ENCODE data around the gene SUCNR1. TPM values are rescaled to one million over a fixed set of nuclear protein-coding genes. Genes with fewer than 3 reads are reported as not detected.

The SUCNR1 gene
- total RNA-seq, 4 donors from 2014 or later, result 0.60 to 0.87 (median 0.84) TPM; not detected in 1

DNA sequence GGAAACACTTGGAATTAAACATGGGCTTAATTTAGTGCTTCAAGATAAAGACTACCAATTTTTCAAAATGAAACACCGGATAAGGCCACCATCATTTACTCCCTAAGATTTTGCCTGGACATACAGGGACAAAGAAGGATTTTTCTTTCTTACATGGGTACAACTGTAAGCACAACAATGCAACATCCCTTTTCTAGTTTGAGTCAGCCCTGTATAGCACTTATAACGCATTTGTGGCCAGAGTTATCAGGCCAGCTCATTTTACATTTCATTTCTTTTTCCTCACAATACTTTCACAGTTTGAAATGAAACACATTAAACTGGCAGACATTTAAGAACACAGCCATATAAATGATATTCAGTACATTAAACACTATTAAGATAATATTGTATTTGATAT is 9.8 kb upstream of the SUCNR1 start:
- H3K27ac ChIP-seq, result no peak overlapping the region
- DNase-seq (ENCODE audit: low spot score in 2 of 2), result no peak

DNA sequence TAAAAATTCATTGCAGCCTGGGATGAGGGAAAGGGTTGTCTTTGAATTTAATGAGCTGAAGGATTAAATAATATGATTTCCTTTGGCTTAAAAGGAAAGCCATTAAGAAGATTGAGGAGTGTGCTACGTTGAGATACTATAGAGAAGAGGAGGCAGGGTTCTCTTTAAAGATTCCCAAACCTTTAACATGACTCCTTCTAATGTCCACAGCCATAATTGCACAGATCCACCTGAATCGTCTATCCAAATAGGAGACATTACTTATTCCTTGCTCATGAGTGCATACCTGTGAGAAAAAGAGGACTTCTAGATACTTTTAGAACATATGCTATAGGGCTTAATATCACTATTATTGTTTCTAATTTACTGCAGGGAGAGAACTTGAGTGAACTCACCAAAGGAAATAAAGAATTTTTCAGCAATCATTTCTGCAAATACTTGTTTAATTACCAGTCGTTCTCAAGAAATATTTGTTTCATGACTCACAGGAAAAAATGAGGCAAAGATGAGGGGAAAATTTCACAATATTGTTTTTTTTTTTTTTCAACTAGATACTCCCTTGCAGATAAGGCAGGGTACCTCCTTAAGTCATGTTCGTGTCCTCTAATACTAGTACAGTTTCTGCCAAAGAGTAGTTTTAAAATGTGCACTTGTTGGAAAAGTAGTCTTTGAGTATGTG is 8.9 kb upstream of the SUCNR1 start:
- no peaks in the 10 kb centered on the region for H3K27me3 ChIP-seq
- no peak overlapping the region for H3K4me3 ChIP-seq
- H3K27ac ChIP-seq, result no peak overlapping the region
- 45 to 50% methylated on average over 4 of the region's 4 CpGs for WGBS, 2 donors
- H3K36me3 ChIP-seq, result no peaks in the 10 kb centered on the region
- no peaks in the 10 kb centered on the region for H3K9me3 ChIP-seq
- TF ChIP-seq POLR2A (IDR thresholded peaks at IDR 0.05) (no peak), EP300 (IDR thresholded peaks at IDR 0.05) (peak in 1 of 2 donors; percentile 22)
- TF ChIP-seq, protein P1, sequence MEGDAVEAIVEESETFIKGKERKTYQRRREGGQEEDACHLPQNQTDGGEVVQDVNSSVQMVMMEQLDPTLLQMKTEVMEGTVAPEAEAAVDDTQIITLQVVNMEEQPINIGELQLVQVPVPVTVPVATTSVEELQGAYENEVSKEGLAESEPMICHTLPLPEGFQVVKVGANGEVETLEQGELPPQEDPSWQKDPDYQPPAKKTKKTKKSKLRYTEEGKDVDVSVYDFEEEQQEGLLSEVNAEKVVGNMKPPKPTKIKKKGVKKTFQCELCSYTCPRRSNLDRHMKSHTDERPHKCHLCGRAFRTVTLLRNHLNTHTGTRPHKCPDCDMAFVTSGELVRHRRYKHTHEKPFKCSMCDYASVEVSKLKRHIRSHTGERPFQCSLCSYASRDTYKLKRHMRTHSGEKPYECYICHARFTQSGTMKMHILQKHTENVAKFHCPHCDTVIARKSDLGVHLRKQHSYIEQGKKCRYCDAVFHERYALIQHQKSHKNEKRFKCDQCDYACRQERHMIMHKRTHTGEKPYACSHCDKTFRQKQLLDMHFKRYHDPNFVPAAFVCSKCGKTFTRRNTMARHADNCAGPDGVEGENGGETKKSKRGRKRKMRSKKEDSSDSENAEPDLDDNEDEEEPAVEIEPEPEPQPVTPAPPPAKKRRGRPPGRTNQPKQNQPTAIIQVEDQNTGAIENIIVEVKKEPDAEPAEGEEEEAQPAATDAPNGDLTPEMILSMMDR (IDR thresholded peaks at IDR 0.05), result no peak
- DNase-seq (ENCODE audit: low spot score in 2 of 2), result no peak
- peaks cover 0 to 8% (median under 1%) of the 10 kb centered on the region in 4 donors for H3K4me1 ChIP-seq

More for the DNA sequence above, 9.8 kb upstream of the SUCNR1 start:
- no peaks in the 10 kb centered on the region for H3K36me3 ChIP-seq
- no peaks in the 10 kb centered on the region for H3K27me3 ChIP-seq
- TF ChIP-seq EP300 (IDR thresholded peaks at IDR 0.05), result no peak
- TF ChIP-seq, protein P1 (IDR thresholded peaks at IDR 0.05), result no peak
- no peak for TF ChIP-seq POLR2A (IDR thresholded peaks at IDR 0.05)
- 88 to 99% methylated on average over 2 of the region's 2 CpGs for WGBS, 2 donors
- H3K9me3 ChIP-seq, result no peaks in the 10 kb centered on the region
- H3K4me3 ChIP-seq, result no peak overlapping the region
- peaks cover 0 to 9% (median 4%) of the 10 kb centered on the region in 4 donors for H3K4me1 ChIP-seq

DNA sequence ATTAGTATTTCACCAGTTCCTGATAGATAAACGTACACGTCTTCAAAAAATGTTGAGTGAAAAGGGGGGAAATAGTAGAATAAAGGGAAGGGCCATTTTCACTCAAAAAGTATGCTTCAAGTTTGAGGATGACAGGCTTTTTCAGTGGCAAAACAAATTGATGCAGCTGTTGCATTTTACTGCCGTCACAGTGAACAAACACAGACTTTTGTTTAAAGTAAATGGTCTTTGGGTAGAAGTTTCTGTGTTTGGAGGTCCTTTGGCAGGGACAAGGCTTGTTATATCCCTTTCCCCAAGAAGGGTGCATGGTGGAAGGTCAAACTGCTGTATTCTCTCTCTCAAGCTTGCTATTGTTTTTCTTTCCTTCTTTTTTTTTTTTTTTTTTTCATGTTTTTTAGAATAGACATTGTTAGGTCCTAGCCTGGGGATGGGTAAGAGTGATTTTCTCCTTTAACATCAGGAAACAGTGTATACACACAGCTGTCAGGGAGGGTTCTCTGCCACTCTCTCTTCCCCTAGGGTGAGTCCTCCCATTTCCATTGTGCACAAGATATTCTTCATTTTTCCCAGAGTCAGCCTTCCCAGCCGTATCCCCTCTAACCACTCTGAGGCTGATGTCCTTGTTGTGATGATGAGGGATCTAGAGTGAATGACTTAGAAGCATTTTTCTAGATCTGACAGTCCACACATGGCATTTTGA is 6.6 kb upstream of the SUCNR1 start:
- Histone ChIP-seq H3K4me1 (peaks cover 0 to 14% (median 0%) of the 10 kb centered on the region in 4 donors), H3K4me3 (no peak overlapping the region), H3K27me3 (no peaks in the 10 kb centered on the region), H3K9me3 (no peaks in the 10 kb centered on the region), H3K27ac (no peak overlapping the region), H3K36me3 (no peaks in the 10 kb centered on the region)
- WGBS, 2 donors, result 48 to 52% methylated on average over 4 of the region's 4 CpGs
- TF ChIP-seq POLR2A (IDR thresholded peaks at IDR 0.05) (no peak), EP300 (IDR thresholded peaks at IDR 0.05) (no peak)
- TF ChIP-seq, protein P1 (IDR thresholded peaks at IDR 0.05), result no peak
- no peak for DNase-seq (ENCODE audit: low spot score in 2 of 2)

DNA sequence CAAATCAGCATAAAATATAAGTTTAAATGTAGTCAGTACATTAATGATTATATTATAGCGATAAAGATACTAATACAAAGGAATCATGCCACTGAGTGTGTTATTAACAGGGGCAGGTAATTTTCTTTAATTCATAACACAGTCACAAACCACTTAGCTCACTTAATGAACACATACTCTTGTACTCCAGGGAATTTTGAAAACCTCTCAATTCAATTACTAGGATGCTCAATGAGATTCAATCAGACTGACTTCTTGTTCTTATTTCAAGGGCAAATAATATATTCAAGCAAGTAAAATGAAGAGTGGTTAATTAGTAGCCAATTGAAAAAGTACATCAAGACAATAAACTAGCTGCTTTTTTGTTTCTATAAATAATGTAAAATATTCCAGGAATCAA is 5.8 kb upstream of the SUCNR1 start:
- TF ChIP-seq EP300 (IDR thresholded peaks at IDR 0.05) (no peak), POLR2A (IDR thresholded peaks at IDR 0.05) (no peak)
- TF ChIP-seq, protein P1 (IDR thresholded peaks at IDR 0.05), result no peak
- 96 to 100% methylated on average over 1 of the region's 1 CpG for WGBS, 2 donors
- no peak for DNase-seq (ENCODE audit: low spot score in 2 of 2)

DNA sequence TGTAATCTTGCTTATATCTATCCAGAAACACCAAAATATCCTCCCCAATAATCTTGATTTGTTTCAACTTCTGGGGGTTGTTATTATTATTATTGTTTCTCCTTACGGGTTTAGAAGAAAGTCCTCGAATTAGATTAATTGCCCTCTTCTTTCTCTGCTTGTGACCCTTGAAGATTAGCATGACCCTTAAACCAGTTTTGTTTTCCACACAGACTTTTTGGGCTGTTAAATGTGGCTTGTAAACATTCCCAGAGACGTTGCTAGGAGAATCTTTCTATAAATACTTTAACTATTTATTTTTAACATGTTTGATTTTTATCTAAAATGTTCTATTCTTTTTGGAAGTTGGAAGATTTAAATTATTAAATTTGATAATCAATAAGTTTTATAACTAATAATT is 4.3 kb upstream of the SUCNR1 start:
- Histone ChIP-seq H3K4me1 (peaks cover 0 to 19% (median 0%) of the 10 kb centered on the region in 4 donors), H3K27me3 (no peaks in the 10 kb centered on the region), H3K4me3 (no peak overlapping the region), H3K36me3 (no peaks in the 10 kb centered on the region), H3K9me3 (no peaks in the 10 kb centered on the region), H3K27ac (no peak overlapping the region)
- TF ChIP-seq EP300 (IDR thresholded peaks at IDR 0.05) (no peak), POLR2A (IDR thresholded peaks at IDR 0.05) (no peak)
- TF ChIP-seq, protein P1 (IDR thresholded peaks at IDR 0.05), result no peak
- no peak for DNase-seq (ENCODE audit: low spot score in 2 of 2)
- 12 to 19% methylated on average over 3 of the region's 3 CpGs for WGBS, 2 donors

More for the DNA sequence above, 5.8 kb upstream of the SUCNR1 start:
- Histone ChIP-seq H3K27me3 (no peaks in the 10 kb centered on the region), H3K27ac (no peak overlapping the region), H3K4me3 (no peak overlapping the region), H3K4me1 (peaks cover 0 to 19% (median 0%) of the 10 kb centered on the region in 4 donors), H3K9me3 (no peaks in the 10 kb centered on the region), H3K36me3 (no peaks in the 10 kb centered on the region)
